SK-N-SH (cell line): ENCODE measurements around the gene PRSS8. TPM values are rescaled to one million over a fixed set of nuclear protein-coding genes. Genes with fewer than 3 reads are reported as not detected.

Source experiments
- CTCF ChIA-PET: fragments of 300-600, 350-600 bp; formaldehyde crosslinking; extraction: SDS; loops from one replicate; lab custom pipeline; 2021; lab: Yijun Ruan, JAX
- POLR2A ChIA-PET: fragments of 350-600 bp; sonication (Branson Sonifier 250); formaldehyde crosslinking; extraction: SDS; loops from one replicate; lab custom pipeline; 2020; ENCODE audit warnings: antibody characterized with exemption, inconsistent platforms; lab: Yijun Ruan, JAX
- DNase-seq: peaks from one replicate; pipeline ENCODE4 v3.0.0; 2012
- H2AFZ ChIP-seq: fragments of 200-600 bp; sonication (generic); 2 replicates; pipeline ENCODE4 v1.8.1; 2016; ENCODE audit warnings: antibody characterized with exemption, mild to moderate bottlenecking, low read depth
- H3F3A ChIP-seq: fragments of 200-600 bp; sonication (generic); replicated peaks from 2 replicates; pipeline ENCODE3; 2016; ENCODE audit warnings: antibody characterized with exemption, mild to moderate bottlenecking; ENCODE audit not compliant: insufficient read depth
- H3K27ac ChIP-seq, 2 experiments: fragments of 200-500 bp in 1 of 2; fragments of 200-600 bp in 1 of 2; sonication (Bioruptor generic) in 1 of 2; sonication (generic), shearing (Covaris generic) in 1 of 2; 2 replicates each; pipeline versions ENCODE4 v1.5.1 to v1.6.1; 2014 to 2016; ENCODE audit warnings: low read depth in 2 of 2, inconsistent platforms in 1 of 2, low read length in 1 of 2, mild to moderate bottlenecking in 1 of 2, mixed read lengths in 1 of 2
- H3K27me3 ChIP-seq: fragments of 200-600 bp; sonication (generic), shearing (Covaris generic); 2 replicates; pipeline ENCODE4 v1.6.1; 2016; ENCODE audit warnings: mixed run types; ENCODE audit not compliant: insufficient read depth
- H3K36me3 ChIP-seq, 2 experiments: fragments of 200-500 bp in 1 of 2; fragments of 200-600 bp in 1 of 2; sonication (Bioruptor generic) in 1 of 2; sonication (generic) in 1 of 2; replicated peaks in 1 of 2; 2 replicates each; pipeline versions ENCODE3 to v1.5.1; 2014 to 2016; ENCODE audit warnings: low read length in 1 of 2, mild to moderate bottlenecking in 1 of 2; ENCODE audit not compliant: insufficient read depth in 2 of 2, control insufficient read depth in 1 of 2
- H3K4me1 ChIP-seq, 2 experiments: fragments of 200-500 bp in 1 of 2; fragments of 200-600 bp in 1 of 2; sonication (Bioruptor generic) in 1 of 2; sonication (generic), shearing (Covaris generic) in 1 of 2; 2 replicates each; pipeline versions ENCODE4 v1.5.1 to v1.6.1; 2014 to 2016; ENCODE audit warnings: low read depth in 1 of 2, low read length in 1 of 2, mixed run types in 1 of 2; ENCODE audit not compliant: insufficient read depth in 2 of 2, control insufficient read depth in 1 of 2
- H3K4me2 ChIP-seq: fragments of 200-600 bp; sonication (generic), shearing (Covaris generic); 2 replicates; pipeline ENCODE4 v1.6.1; 2017; ENCODE audit warnings: mixed run types
- H3K4me3 ChIP-seq, 2 experiments: fragments of 200-500 bp in 1 of 2; fragments of 200-600 bp in 1 of 2; sonication (Bioruptor generic) in 1 of 2; sonication (generic), shearing (Covaris generic) in 1 of 2; 2 replicates each; pipeline versions ENCODE4 v1.5.1 to v1.8.1; 2014 to 2016; ENCODE audit warnings: low read depth in 2 of 2, inconsistent platforms in 1 of 2, low read length in 1 of 2, mild to moderate bottlenecking in 1 of 2, mixed read lengths in 1 of 2, moderate library complexity in 1 of 2
- H3K79me2 ChIP-seq: fragments of 200-600 bp; sonication (generic); 2 replicates; pipeline ENCODE4 v1.8.1; 2017; ENCODE audit warnings: mild to moderate bottlenecking; ENCODE audit not compliant: insufficient read depth
- H3K9ac ChIP-seq: fragments of 200-600 bp; sonication (generic); 2 replicates; pipeline ENCODE4 v1.6.1; 2017; ENCODE audit warnings: mixed run types
- H3K9me2 ChIP-seq: fragments of 200-600 bp; sonication (generic); 2 replicates; pipeline ENCODE4 v1.6.1; 2017; ENCODE audit warnings: mixed run types
- H3K9me3 ChIP-seq: fragments of 200-600 bp; sonication (generic); 2 replicates; pipeline ENCODE4 v1.6.1; 2017; ENCODE audit warnings: mixed run types, mild to moderate bottlenecking, moderate library complexity
- H4K20me1 ChIP-seq: fragments of 200-600 bp; sonication (generic); 2 replicates; pipeline ENCODE4 v1.6.1; 2017; ENCODE audit warnings: mild to moderate bottlenecking, mixed run types; ENCODE audit not compliant: insufficient read depth
- CHD2 ChIP-seq: fragments of 150-350 bp; IDR thresholded peaks from 2 replicates; pipeline ENCODE4 v1.6.1; 2018; ENCODE audit warnings: low read length; ENCODE audit not compliant: partially characterized antibody
- FOSL2 ChIP-seq: IDR thresholded peaks from 2 replicates; pipeline ENCODE4 v1.4.0; 2012; ENCODE audit warnings: low read depth, mild to moderate bottlenecking, moderate library complexity, borderline replicate concordance
- FOXJ3 ChIP-seq: sonication (generic); formaldehyde crosslinking; IDR thresholded peaks from 2 replicates; pipeline ENCODE4 v1.5.1; 2020; ENCODE audit warnings: mild to moderate bottlenecking, missing genetic modification reagents
- FOXM1 ChIP-seq: IDR thresholded peaks from 2 replicates; pipeline ENCODE4 v1.4.0; 2012; ENCODE audit warnings: low read depth, mild to moderate bottlenecking
- GATA2 ChIP-seq: sonication (generic); formaldehyde crosslinking; IDR thresholded peaks from 2 replicates; pipeline ENCODE4 v1.5.0; 2020; ENCODE audit warnings: mild to moderate bottlenecking, missing genetic modification reagents
- MEF2A ChIP-seq: IDR thresholded peaks from 2 replicates; pipeline ENCODE4 v1.4.0; 2012; ENCODE audit warnings: low read depth, borderline replicate concordance
- MXI1 ChIP-seq: IDR thresholded peaks from 2 replicates; pipeline ENCODE4 v1.6.1; 2012; ENCODE audit warnings: mild to moderate bottlenecking, low read depth, low read length, improper control_type of control experiment
- POLR2AphosphoS5 ChIP-seq: IDR thresholded peaks from 2 replicates; pipeline ENCODE4 v1.6.1; 2012; ENCODE audit warnings: low read depth, low read length
- RFX5 ChIP-seq: IDR thresholded peaks from 2 replicates; pipeline ENCODE4 v1.6.1; 2012; ENCODE audit warnings: mild to moderate bottlenecking, improper control_type of control experiment, low read length
- SMC3 ChIP-seq: IDR thresholded peaks from 2 replicates; pipeline ENCODE4 v1.6.1; 2012; ENCODE audit warnings: low read depth, low read length, improper control_type of control experiment
- ZBTB33 ChIP-seq: IDR thresholded peaks from 2 replicates; pipeline ENCODE4 v1.4.0; 2012; ENCODE audit warnings: low read depth, borderline replicate concordance
- WGBS: methylation state at CpG from one replicate; pipeline ENCODE4 v1.1.6; 2017; ENCODE audit warnings: low lambda C conversion rate; 5-methylcytosine and 5-hydroxymethylcytosine counted together
- polyA plus RNA-seq, 3 experiments: library from polyadenylated mRNA; depleted of rRNA; stranded (reverse); fragments of >200 nt; gene quantifications; 2 replicates each; pipeline ENCODE4 v1.2.3, GENCODE V29; 2012
- TF ChIP-seq, protein P1 (sequence below): IDR thresholded peaks from 2 replicates; pipeline ENCODE4 v1.6.1; 2012; ENCODE audit warnings: mild to moderate bottlenecking, low read depth, low read length, moderate library complexity
- TF ChIP-seq, protein P2 (sequence below): fragments of 200-600 bp; sonication (generic); IDR thresholded peaks from 2 replicates; pipeline ENCODE4 v1.6.1; 2017; ENCODE audit warnings: antibody characterized with exemption, mild to moderate bottlenecking, moderate library complexity
- TF ChIP-seq, protein P3 (sequence below): fragments of 150-350 bp; IDR thresholded peaks from 2 replicates; pipeline ENCODE4 v1.6.1; 2016; ENCODE audit warnings: mild to moderate bottlenecking, low read depth, low read length

The PRSS8 gene
- polyA plus RNA-seq, 1 of the 3 experiments (the other 2 are of a cell fraction), result 0.07 TPM

DNA sequence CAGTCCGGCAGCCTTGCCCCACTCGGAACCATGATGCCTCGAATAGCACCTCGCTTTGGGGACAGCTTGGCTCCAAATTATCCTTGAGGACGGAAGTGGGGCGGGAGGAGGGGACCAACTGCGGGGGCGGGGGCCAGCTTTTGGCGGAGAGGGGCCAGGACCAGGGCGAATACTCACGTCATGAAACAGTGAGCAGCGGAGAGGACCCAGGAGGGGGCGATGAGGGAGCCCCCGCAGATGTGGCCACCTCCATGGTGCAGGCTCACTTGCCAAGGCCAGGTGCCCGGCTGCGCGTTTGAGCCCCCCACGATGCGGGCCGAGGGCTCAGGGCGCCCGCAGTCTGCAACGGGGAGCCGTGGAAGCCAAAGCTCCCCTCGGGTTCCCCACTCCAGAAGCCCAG, 13.4 kb upstream of the PRSS8 start:
- no peaks in the 10 kb centered on the region for H3K9me3 ChIP-seq
- no peaks in the 10 kb centered on the region for H3K4me1 ChIP-seq
- ChIA-PET CTCF (no interaction called here), POLR2A (no interaction called here)
- H3K27me3 ChIP-seq, result no peaks in the 10 kb centered on the region
- no peak overlapping the region for H3K4me3 ChIP-seq
- peak; percentile 19 for DNase-seq
- no peaks in the 10 kb centered on the region for H3K9me2 ChIP-seq
- H3K4me2 ChIP-seq, result no peak overlapping the region
- no peak overlapping the region for H3K9ac ChIP-seq
- TF ChIP-seq MEF2A (no peak), POLR2AphosphoS5 (no peak)
- no peaks in the 10 kb centered on the region for H4K20me1 ChIP-seq
- no peak overlapping the region for H2AFZ ChIP-seq
- H3K36me3 ChIP-seq, result no peaks in the 10 kb centered on the region
- WGBS, result 86% methylated on average over 15 of the region's 25 CpGs
- peaks cover 6% of the 10 kb centered on the region for H3F3A ChIP-seq
- no peaks in the 10 kb centered on the region for H3K79me2 ChIP-seq
- H3K27ac ChIP-seq, result no peak overlapping the region

DNA sequence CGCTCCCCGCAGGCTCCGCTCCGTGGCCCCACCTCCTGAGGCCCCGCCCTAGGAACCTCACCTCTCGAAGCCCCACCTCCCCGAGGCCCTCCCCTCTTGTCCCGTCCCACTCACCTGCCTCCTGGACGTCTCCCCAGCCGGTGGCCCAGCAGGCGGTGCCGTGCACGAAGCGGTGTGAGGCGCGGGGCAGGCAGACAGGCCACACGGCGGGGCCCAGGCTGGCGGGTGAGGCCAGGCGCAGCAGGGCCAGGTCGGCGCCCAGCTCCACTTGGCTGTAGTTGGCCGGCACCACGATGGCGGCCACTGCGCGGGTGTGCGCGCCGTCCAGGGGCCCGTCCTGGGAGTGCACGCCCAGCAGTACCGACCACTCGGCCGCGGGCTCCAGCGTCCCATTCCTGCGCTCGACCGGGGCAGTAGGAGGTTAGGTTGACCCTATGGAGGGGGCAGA, 12.8 kb upstream of the PRSS8 start:
- peak; percentile 38 for DNase-seq
- H3K9me3 ChIP-seq, result no peaks in the 10 kb centered on the region
- no peaks in the 10 kb centered on the region for H3K36me3 ChIP-seq
- peaks cover 10% of the 10 kb centered on the region for H3F3A ChIP-seq
- TF ChIP-seq, protein P1, sequence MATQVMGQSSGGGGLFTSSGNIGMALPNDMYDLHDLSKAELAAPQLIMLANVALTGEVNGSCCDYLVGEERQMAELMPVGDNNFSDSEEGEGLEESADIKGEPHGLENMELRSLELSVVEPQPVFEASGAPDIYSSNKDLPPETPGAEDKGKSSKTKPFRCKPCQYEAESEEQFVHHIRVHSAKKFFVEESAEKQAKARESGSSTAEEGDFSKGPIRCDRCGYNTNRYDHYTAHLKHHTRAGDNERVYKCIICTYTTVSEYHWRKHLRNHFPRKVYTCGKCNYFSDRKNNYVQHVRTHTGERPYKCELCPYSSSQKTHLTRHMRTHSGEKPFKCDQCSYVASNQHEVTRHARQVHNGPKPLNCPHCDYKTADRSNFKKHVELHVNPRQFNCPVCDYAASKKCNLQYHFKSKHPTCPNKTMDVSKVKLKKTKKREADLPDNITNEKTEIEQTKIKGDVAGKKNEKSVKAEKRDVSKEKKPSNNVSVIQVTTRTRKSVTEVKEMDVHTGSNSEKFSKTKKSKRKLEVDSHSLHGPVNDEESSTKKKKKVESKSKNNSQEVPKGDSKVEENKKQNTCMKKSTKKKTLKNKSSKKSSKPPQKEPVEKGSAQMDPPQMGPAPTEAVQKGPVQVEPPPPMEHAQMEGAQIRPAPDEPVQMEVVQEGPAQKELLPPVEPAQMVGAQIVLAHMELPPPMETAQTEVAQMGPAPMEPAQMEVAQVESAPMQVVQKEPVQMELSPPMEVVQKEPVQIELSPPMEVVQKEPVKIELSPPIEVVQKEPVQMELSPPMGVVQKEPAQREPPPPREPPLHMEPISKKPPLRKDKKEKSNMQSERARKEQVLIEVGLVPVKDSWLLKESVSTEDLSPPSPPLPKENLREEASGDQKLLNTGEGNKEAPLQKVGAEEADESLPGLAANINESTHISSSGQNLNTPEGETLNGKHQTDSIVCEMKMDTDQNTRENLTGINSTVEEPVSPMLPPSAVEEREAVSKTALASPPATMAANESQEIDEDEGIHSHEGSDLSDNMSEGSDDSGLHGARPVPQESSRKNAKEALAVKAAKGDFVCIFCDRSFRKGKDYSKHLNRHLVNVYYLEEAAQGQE, result no peak
- TF ChIP-seq, protein P2, sequence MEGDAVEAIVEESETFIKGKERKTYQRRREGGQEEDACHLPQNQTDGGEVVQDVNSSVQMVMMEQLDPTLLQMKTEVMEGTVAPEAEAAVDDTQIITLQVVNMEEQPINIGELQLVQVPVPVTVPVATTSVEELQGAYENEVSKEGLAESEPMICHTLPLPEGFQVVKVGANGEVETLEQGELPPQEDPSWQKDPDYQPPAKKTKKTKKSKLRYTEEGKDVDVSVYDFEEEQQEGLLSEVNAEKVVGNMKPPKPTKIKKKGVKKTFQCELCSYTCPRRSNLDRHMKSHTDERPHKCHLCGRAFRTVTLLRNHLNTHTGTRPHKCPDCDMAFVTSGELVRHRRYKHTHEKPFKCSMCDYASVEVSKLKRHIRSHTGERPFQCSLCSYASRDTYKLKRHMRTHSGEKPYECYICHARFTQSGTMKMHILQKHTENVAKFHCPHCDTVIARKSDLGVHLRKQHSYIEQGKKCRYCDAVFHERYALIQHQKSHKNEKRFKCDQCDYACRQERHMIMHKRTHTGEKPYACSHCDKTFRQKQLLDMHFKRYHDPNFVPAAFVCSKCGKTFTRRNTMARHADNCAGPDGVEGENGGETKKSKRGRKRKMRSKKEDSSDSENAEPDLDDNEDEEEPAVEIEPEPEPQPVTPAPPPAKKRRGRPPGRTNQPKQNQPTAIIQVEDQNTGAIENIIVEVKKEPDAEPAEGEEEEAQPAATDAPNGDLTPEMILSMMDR, result no peak
- no peak for TF ChIP-seq GATA2
- no peak for TF ChIP-seq SMC3
- TF ChIP-seq, protein P3, sequence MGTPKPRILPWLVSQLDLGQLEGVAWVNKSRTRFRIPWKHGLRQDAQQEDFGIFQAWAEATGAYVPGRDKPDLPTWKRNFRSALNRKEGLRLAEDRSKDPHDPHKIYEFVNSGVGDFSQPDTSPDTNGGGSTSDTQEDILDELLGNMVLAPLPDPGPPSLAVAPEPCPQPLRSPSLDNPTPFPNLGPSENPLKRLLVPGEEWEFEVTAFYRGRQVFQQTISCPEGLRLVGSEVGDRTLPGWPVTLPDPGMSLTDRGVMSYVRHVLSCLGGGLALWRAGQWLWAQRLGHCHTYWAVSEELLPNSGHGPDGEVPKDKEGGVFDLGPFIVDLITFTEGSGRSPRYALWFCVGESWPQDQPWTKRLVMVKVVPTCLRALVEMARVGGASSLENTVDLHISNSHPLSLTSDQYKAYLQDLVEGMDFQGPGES, result no peak
- TF ChIP-seq FOXM1, result no peak
- no peak for TF ChIP-seq MEF2A
- no peak for TF ChIP-seq CHD2
- TF ChIP-seq MXI1, result no peak
- TF ChIP-seq FOXJ3 (CRISPR knock-in tag), result no peak
- TF ChIP-seq RFX5, result no peak
- no peak for TF ChIP-seq FOSL2
- TF ChIP-seq ZBTB33, result no peak
- ChIA-PET POLR2A (no interaction called here), CTCF (no interaction called here)
- no peaks in the 10 kb centered on the region for H3K9me2 ChIP-seq
- H2AFZ ChIP-seq, result no peak overlapping the region
- no peak overlapping the region for H3K4me3 ChIP-seq
- WGBS, result 67% methylated on average over 18 of the region's 40 CpGs
- H3K4me2 ChIP-seq, result no peak overlapping the region
- H3K9ac ChIP-seq, result no peak overlapping the region
- H3K79me2 ChIP-seq, result no peaks in the 10 kb centered on the region
- no peaks in the 10 kb centered on the region for H3K4me1 ChIP-seq
- H3K27ac ChIP-seq, result no peak overlapping the region
- H3K27me3 ChIP-seq, result no peaks in the 10 kb centered on the region
- H4K20me1 ChIP-seq, result no peaks in the 10 kb centered on the region
